Raji (cell line): ENCODE measurements around the gene SPEN.

Experiments used
- POLR2A ChIP-seq: IDR thresholded peaks from 2 replicates; pipeline ENCODE4 v1.6.1; 2011; ENCODE audit warnings: low read depth, low read length, control low read depth; ENCODE audit not compliant: insufficient read depth

Gene SPEN

DNA sequence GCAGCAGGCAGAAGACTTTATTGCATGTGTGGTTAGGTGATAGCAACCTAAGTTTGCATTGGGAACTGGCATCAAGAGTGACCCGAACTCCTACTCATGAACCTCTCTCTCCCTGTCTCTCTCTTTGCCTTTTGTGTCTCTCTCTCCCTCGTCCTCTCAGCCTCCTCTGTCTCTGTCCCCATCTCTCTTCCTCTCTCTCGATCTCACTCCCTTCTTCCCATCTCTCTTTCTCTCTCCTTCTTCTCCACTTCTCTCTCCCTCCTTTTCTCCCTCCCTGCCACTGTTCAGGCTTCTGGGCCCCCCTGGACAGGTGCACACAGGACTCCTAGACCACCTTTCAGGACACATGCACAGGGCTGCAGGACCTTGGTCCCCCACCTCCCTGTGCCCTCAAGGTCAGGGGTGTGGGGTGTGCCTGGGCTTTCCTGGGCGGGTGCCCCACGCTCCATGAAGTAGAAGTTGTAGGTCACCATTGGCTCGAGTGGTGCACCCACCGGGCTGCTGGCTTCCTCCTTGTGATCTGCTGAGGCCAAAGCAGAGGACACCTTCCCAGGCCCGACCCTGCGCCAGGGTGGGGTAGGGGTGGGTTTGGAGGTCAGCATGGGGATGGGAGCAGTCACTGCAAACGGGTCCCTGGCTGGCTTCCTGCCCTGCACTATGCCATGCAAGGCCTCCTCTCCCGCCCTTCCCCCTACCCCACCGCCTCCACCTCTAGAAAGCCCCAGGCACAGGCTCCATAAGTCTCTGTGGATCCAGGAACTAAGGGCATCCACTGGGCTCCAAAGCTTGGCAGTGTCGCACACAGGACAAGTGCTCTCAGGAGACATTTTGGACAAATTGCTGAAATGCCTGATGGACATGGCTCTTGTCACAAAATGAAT is 141.6 kb downstream of the SPEN start:
- TF ChIP-seq POLR2A = no peak

DNA sequence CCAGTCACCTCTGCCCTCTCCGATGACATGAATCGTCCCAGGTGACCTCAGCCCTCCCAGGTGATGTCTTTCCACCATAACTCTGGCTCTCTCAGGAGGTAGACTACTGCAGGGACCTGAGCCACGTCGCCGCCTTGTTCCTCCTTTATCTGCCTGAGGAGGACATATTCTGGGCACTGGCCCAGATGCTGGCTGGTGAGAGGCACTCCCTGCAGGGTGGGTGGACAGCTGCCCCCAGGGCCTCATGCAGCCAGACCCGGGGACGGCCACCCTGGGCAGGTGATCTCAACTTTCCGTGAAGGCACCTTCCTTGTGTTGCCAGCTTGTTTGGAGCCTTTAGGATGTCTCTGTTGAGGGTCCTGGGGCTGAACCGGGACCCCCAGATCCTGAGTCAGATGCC is 142.3 kb downstream of the SPEN start:
- TF ChIP-seq POLR2A = no peak
